ENCODE results near the gene TRAF2.

Gene TRAF2

GRCh38 chr9:136973618-136974617 lies 87.6 kb downstream of the TRAF2 start:
- DNase-seq (ENCODE audit: extremely low read depth in 1 of 2, low read depth in 1 of 2) = no peak

GRCh38 chr9:136974817-136975535 lies 88.7 kb downstream of the TRAF2 start:
- no peak for DNase-seq (ENCODE audit: extremely low read depth in 1 of 2, low read depth in 1 of 2)

GRCh38 chr9:136975644-136976043 lies 89.3 kb downstream of the TRAF2 start:
- DNase-seq (ENCODE audit: extremely low read depth in 1 of 2, low read depth in 1 of 2) = no peak
